ENCODE data around the gene FNDC5.

GRCh38 chr1:32903991-32904785, 33.5 kb upstream of the FNDC5 start:
- no peak for TF ChIP-seq EZH2phosphoT487 (IDR thresholded peaks at IDR 0.05; ENCODE audit: insufficient read depth, low read depth)
- TF ChIP-seq EZH2 (IDR thresholded peaks at IDR 0.05; ENCODE audit: insufficient read depth, poor library complexity, severe bottlenecking) = no peak
